HepG2 (cell line): ENCODE results near the gene TDRD3. TPM values are rescaled to one million over a fixed set of nuclear protein-coding genes. Genes with fewer than 3 reads are reported as not detected.

Experiments used
- MTA3 ChIP-seq: sonication (generic); formaldehyde crosslinking; IDR thresholded peaks from 2 replicates; pipeline ENCODE4 v1.4.0; 2020; ENCODE audit warnings: missing genetic modification reagents
- ZNF33B ChIP-seq: sonication (generic); formaldehyde crosslinking; IDR thresholded peaks from 2 replicates; pipeline ENCODE4 v1.5.1; 2020; ENCODE audit warnings: mild to moderate bottlenecking, missing genetic modification reagents
- ZNF547 ChIP-seq: sonication (generic); formaldehyde crosslinking; IDR thresholded peaks from 2 replicates; pipeline ENCODE4 v1.5.1; 2020; ENCODE audit warnings: mild to moderate bottlenecking, missing genetic modification reagents
- ZNF644 ChIP-seq: IDR thresholded peaks from 2 replicates; pipeline ENCODE4 v1.6.1; 2016; ENCODE audit warnings: low read depth
- polyA plus RNA-seq, 8 experiments: library from polyadenylated mRNA; depleted of rRNA in 3 of 8; stranded (reverse) in 7 of 8; unstranded in 1 of 8; fragments of >200 nt; fragmentation: Illumina TruSeq in 4 of 8; extraction: Trizol in 4 of 8; gene quantifications; 2 replicates each; pipeline versions ENCODE4 v1.2.1 to v1.2.3, GENCODE V29; 2011 to 2016; ENCODE audit warnings: low read depth in 4 of 8, missing spikeins in 1 of 8, mixed read lengths in 1 of 8; ENCODE audit not compliant: insufficient read depth in 1 of 8
- total RNA-seq, 5 experiments: library from RNA; depleted of rRNA; stranded (reverse); fragments of >200 nt; fragmentation: Illumina TruSeq; extraction: Trizol; gene quantifications; 2 replicates each; pipeline ENCODE4 v1.2.3, GENCODE V29; 2016; ENCODE audit warnings: low read depth in 1 of 5
- TF ChIP-seq, protein P1 (sequence below): sonication (generic); formaldehyde crosslinking; IDR thresholded peaks from 2 replicates; pipeline ENCODE4 v1.4.0; 2020; ENCODE audit warnings: mild to moderate bottlenecking, missing genetic modification reagents
- TF ChIP-seq, protein P2 (sequence below): sonication (generic); formaldehyde crosslinking; IDR thresholded peaks from 2 replicates; pipeline ENCODE4 v1.5.1; 2020; ENCODE audit warnings: missing genetic modification reagents, mild to moderate bottlenecking, borderline replicate concordance
- TF ChIP-seq, protein P3 (sequence below): IDR thresholded peaks from 2 replicates; pipeline ENCODE4 v1.6.1; 2018; ENCODE audit warnings: missing genetic modification reagents

The TDRD3 gene
- total and polyA plus RNA-seq, 2 of the 13 experiments (the other 11 are each of a cell fraction or from before 2014, with no cell fraction given): 4.7 to 11.8 TPM

DNA sequence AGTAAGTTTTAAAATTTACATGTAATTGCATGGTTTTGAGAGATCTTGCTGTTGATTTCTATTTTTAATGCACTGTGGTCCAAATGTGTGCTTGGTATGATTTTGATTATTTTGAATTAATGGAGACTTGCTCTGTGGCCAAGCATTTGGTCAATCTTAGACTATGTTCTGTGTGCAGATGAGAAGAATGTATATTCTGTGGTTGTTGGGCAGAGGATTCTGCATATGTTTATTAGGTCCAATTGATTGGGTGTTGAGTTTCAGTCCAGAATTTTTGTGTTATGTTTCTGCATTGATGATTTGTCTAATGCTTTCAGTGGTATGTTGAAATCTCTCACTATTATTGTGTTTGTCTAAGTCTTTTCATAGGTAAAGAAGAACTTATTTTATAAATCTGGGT, 82.3 kb downstream of the TDRD3 start (continued):
- TF ChIP-seq, protein P1, sequence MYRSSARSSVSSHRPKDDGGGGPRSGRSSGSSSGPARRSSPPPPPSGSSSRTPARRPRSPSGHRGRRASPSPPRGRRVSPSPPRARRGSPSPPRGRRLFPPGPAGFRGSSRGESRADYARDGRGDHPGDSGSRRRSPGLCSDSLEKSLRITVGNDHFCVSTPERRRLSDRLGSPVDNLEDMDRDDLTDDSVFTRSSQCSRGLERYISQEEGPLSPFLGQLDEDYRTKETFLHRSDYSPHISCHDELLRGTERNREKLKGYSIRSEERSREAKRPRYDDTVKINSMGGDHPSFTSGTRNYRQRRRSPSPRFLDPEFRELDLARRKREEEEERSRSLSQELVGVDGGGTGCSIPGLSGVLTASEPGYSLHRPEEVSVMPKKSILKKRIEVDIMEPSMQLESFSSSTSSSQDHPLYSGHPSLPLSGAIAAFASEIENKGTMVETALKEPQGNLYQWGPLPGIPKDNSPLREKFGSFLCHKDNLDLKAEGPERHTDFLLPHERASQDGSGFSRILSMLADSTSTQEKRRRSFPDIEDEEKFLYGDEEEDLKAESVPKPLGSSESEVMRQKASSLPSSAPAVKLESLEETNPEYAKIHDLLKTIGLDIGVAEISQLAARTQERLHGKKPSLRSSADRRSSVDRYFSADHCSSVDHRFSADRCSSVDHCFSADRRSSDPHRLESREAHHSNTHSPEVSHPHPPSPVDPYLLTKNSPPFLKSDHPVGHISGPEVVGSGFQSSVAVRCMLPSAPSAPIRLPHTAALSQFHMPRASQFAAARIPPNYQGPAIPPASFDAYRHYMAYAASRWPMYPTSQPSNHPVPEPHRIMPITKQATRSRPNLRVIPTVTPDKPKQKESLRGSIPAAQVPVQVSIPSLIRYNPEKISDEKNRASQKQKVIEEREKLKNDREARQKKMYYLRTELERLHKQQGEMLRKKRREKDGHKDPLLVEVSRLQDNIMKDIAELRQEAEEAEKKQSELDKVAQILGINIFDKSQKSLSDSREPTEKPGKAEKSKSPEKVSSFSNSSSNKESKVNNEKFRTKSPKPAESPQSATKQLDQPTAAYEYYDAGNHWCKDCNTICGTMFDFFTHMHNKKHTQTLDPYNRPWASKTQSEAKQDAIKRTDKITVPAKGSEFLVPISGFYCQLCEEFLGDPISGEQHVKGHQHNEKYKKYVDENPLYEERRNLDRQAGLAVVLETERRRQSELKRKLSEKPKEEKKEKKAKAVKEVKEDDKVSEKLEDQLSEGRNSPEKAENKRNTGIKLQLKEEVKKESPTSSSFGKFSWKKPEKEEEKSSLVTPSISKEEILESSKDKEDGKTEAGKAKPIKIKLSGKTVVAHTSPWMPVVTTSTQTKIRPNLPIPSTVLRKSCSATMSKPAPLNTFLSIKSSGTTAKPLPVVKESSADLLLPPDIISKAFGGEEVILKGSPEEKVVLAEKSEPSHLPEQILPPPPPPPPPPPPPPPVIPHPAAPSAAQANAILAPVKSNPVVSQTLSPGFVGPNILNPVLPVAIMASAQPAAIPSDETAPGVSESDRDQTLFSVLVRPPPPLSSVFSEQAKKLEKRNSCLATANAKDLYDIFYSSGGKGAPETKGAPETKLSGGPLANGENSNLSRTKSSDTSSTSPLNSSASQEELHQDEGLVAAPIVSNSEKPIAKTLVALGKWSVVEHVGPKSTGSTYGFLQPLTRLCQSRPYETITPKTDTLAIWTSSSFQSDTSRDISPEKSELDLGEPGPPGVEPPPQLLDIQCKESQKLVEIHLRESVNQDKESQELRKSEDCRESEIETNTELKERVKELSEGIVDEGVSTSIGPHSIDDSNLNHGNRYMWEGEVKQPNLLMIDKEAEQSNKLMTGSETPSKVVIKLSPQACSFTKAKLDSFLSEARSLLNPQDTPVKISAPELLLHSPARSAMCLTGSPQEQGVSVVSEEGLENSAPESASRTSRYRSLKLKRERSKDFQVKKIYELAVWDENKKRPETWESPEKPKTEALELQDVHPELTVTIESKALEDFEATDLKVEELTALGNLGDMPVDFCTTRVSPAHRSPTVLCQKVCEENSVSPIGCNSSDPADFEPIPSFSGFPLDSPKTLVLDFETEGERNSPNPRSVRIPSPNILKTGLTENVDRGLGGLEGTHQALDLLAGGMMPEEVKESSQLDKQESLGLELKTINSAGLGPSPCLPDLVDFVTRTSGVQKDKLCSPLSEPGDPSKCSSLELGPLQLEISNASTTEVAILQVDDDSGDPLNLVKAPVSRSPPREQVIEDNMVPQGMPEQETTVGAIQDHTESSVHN (CRISPR knock-in tag): no peak
- TF ChIP-seq ZNF33B: no peak
- TF ChIP-seq ZNF547 (CRISPR knock-in tag): no peak
- TF ChIP-seq, protein P2, sequence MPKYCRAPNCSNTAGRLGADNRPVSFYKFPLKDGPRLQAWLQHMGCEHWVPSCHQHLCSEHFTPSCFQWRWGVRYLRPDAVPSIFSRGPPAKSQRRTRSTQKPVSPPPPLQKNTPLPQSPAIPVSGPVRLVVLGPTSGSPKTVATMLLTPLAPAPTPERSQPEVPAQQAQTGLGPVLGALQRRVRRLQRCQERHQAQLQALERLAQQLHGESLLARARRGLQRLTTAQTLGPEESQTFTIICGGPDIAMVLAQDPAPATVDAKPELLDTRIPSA (CRISPR knock-in tag): no peak
- no peak for TF ChIP-seq ZNF644 (CRISPR knock-in tag)
- TF ChIP-seq MTA3 (CRISPR knock-in tag): no peak
- TF ChIP-seq, protein P3, sequence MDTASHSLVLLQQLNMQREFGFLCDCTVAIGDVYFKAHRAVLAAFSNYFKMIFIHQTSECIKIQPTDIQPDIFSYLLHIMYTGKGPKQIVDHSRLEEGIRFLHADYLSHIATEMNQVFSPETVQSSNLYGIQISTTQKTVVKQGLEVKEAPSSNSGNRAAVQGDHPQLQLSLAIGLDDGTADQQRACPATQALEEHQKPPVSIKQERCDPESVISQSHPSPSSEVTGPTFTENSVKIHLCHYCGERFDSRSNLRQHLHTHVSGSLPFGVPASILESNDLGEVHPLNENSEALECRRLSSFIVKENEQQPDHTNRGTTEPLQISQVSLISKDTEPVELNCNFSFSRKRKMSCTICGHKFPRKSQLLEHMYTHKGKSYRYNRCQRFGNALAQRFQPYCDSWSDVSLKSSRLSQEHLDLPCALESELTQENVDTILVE (CRISPR knock-in tag): no peak
